ENCODE results near the gene VASP.

The VASP gene

DNA sequence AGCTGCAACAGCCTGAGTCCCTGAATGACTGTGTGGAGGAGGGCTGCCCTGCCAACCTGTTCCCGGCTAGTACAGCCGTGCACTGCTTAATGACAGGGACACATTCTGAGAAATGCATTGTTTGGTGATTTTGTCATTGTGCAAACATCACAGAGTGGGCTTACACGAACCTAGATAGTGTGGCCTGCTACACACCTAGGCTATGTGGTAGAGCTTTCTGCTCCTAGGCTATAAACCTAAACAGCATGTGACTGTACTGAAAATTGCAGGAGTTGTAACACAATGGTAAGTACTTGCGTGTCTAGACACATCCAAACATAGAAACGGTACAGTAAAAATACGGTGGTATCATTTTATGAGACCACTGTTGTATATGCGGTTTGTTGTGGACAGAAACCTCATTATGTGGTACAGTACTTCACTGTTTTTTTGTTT is 35.0 kb downstream of the VASP start:
- no peak for TF ChIP-seq Cebpa-rat (IDR thresholded peaks at IDR 0.05)
- H3K4me2 ChIP-seq: no peak overlapping the region
- no peak overlapping the region for H3K9ac ChIP-seq
- no peaks in the 10 kb centered on the region for H4K20me1 ChIP-seq
- peaks cover 13% of the 10 kb centered on the region for H3K9me3 ChIP-seq
- H3K27me3 ChIP-seq: no peaks in the 10 kb centered on the region
- no peak overlapping the region for H3K4me3 ChIP-seq
- H3K36me3 ChIP-seq: no peaks in the 10 kb centered on the region
- no peak overlapping the region for H3K27ac ChIP-seq
- H3K4me1 ChIP-seq: peaks cover 23% of the 10 kb centered on the region

DNA sequence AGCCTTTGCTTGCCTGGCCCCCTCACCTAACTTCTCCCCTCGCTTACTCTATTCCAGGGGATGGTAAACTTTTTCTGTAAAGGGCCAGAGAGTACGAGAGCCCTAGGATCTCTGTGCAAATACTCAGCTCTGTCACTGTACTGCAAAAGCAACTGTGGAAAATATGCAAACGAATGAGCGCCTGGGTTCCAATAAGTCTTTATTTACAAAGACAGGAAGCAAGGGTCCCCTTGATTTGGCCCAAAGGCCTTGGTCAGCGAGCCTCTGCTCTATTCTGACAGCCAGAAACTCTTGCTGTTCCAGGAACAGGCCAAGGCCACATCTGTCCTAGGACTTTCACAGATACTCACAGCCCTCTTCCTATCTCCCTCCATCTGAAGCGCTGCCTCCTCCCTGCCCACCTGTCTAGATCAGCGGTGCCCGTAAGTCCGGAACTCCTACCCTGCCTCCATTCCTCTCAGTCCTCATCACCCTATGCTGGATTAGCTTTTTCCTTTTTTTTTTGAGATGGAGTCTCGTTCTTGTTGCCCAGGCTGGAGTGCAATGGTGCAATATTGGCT is 40.0 kb downstream of the VASP start:
- H3K9ac ChIP-seq: no peak overlapping the region
- H3K36me3 ChIP-seq: no peaks in the 10 kb centered on the region
- H3K27me3 ChIP-seq: no peaks in the 10 kb centered on the region
- no peak overlapping the region for H3K4me2 ChIP-seq
- peaks cover 15% of the 10 kb centered on the region for H4K20me1 ChIP-seq
- H3K4me3 ChIP-seq: no peak overlapping the region
- TF ChIP-seq Cebpa-rat (IDR thresholded peaks at IDR 0.05): no peak
- peaks cover 16% of the 10 kb centered on the region for H3K4me1 ChIP-seq
- no peaks in the 10 kb centered on the region for H3K9me3 ChIP-seq
- H3K27ac ChIP-seq: no peak overlapping the region

DNA sequence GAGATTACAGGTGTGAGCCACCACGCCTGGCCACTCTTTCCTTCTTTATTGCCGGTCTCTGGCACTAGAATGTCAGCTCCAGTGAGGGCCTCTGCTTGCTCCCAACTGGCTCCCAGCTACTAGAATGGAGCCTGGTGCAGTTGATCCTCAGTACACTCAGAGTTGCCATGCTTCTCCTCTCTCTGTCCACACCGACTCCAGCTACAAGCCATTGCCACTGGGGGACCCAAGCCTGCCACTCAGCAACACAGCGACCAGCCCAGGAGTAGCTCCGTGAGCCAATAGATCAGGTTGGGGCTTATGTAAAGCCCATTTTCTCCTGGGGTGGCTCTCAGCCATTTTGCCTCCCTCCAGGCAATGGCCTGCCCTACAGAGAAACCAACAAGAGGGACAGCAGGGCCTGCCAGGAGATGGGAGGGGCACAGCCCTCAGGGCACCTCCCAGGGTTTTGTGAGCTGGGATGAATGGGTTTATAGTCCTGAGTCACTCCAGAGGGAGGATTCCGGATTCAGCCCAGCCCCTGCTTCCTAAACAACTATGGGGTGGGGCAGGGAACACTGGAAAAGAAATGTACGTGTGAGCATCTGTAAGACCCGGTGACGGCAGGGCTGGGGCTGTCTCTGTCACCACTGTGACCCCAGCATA is 40.8 kb downstream of the VASP start:
- H3K36me3 ChIP-seq: peaks cover 4% of the 10 kb centered on the region; the same call in 1 of the 2 replicates
- H3K4me1 ChIP-seq: peaks cover 10% of the 10 kb centered on the region
- H3K27me3 ChIP-seq: no peaks in the 10 kb centered on the region
- H4K20me1 ChIP-seq: peaks cover 15% of the 10 kb centered on the region
- no peaks in the 10 kb centered on the region for H3K9me3 ChIP-seq
- H3K4me3 ChIP-seq: no peak overlapping the region
- no peak for TF ChIP-seq Cebpa-rat (IDR thresholded peaks at IDR 0.05)
- no peak overlapping the region for H3K4me2 ChIP-seq
- H3K27ac ChIP-seq: no peak overlapping the region
- no peak overlapping the region for H3K9ac ChIP-seq

- no peaks in the 10 kb centered on the region for H3K27me3 ChIP-seq
- no peaks in the 10 kb centered on the region for H3K4me1 ChIP-seq
- no peak overlapping the region for H3K4me2 ChIP-seq
- H3K27ac ChIP-seq: no peak overlapping the region
- no peak for TF ChIP-seq Cebpa-rat (IDR thresholded peaks at IDR 0.05)
- no peak overlapping the region for H3K4me3 ChIP-seq
- no peaks in the 10 kb centered on the region for H3K9me3 ChIP-seq
- H4K20me1 ChIP-seq: peaks cover 38% of the 10 kb centered on the region
- H3K9ac ChIP-seq: no peak overlapping the region
- peaks cover 16% of the 10 kb centered on the region for H3K36me3 ChIP-seq
Observed at GRCh38 chr19:45553464-45553863, 46.2 kb downstream of the VASP start.

DNA sequence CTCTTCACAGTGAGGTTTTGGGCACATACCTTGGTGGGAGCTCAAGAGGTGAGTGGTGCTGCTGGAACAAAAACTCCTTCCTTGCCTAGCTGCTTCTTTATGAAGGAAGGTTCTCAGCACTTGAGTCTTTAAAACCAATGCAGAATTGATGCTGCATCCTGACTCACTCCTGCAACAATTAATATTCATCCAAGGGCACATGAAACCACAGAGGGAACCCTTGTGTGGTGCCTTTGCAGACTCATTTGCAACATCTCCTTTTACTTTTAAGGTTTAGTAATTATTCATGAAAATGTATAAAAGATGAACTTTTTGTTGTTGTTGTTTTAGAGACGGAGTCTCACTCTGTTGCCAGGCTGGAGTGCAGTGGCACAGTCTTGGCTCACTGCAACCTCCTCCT is 47.2 kb downstream of the VASP start:
- no peak for TF ChIP-seq Cebpa-rat (IDR thresholded peaks at IDR 0.05)
- H3K4me2 ChIP-seq: no peak overlapping the region
- H4K20me1 ChIP-seq: peaks cover 38% of the 10 kb centered on the region
- no peaks in the 10 kb centered on the region for H3K27me3 ChIP-seq
- no peaks in the 10 kb centered on the region for H3K4me1 ChIP-seq
- no peaks in the 10 kb centered on the region for H3K9me3 ChIP-seq
- H3K9ac ChIP-seq: no peak overlapping the region
- H3K4me3 ChIP-seq: no peak overlapping the region
- H3K27ac ChIP-seq: no peak overlapping the region
- H3K36me3 ChIP-seq: peaks cover 16% of the 10 kb centered on the region

- Histone ChIP-seq H4K20me1 (peaks cover 28% of the 10 kb centered on the region), H3K9me3 (no peaks in the 10 kb centered on the region), H3K27ac (no peak overlapping the region), H3K36me3 (peaks cover 16% of the 10 kb centered on the region), H3K4me1 (no peaks in the 10 kb centered on the region), H3K4me3 (no peak overlapping the region), H3K4me2 (no peak overlapping the region), H3K9ac (no peak overlapping the region), H3K27me3 (no peaks in the 10 kb centered on the region)
- TF ChIP-seq Cebpa-rat (IDR thresholded peaks at IDR 0.05): no peak
Observed at GRCh38 chr19:45556835-45557234, 49.6 kb downstream of the VASP start.

- Histone ChIP-seq H3K27me3 (no peaks in the 10 kb centered on the region), H3K4me3 (no peak overlapping the region), H4K20me1 (peaks cover 28% of the 10 kb centered on the region), H3K4me2 (no peak overlapping the region), H3K4me1 (no peaks in the 10 kb centered on the region), H3K36me3 (peaks cover 11% of the 10 kb centered on the region), H3K27ac (no peak overlapping the region), H3K9me3 (no peaks in the 10 kb centered on the region), H3K9ac (no peak overlapping the region)
- no peak for TF ChIP-seq Cebpa-rat (IDR thresholded peaks at IDR 0.05)
Observed at GRCh38 chr19:45558399-45558878, 51.2 kb downstream of the VASP start.

GRCh38 chr19:45560038-45560437 is 52.8 kb downstream of the VASP start:
- peaks cover 26% of the 10 kb centered on the region for H4K20me1 ChIP-seq
- no peak overlapping the region for H3K4me2 ChIP-seq
- H3K9ac ChIP-seq: no peak overlapping the region
- no peak overlapping the region for H3K27ac ChIP-seq
- TF ChIP-seq Cebpa-rat (IDR thresholded peaks at IDR 0.05): no peak
- no peaks in the 10 kb centered on the region for H3K9me3 ChIP-seq
- peaks cover 5% of the 10 kb centered on the region; the same call in 1 of the 2 replicates for H3K4me1 ChIP-seq
- H3K36me3 ChIP-seq: 0 out of 2 replicates have a peak, but pooled peaks cover 3% of the 10 kb centered on the region
- no peak overlapping the region for H3K4me3 ChIP-seq
- no peaks in the 10 kb centered on the region for H3K27me3 ChIP-seq

DNA sequence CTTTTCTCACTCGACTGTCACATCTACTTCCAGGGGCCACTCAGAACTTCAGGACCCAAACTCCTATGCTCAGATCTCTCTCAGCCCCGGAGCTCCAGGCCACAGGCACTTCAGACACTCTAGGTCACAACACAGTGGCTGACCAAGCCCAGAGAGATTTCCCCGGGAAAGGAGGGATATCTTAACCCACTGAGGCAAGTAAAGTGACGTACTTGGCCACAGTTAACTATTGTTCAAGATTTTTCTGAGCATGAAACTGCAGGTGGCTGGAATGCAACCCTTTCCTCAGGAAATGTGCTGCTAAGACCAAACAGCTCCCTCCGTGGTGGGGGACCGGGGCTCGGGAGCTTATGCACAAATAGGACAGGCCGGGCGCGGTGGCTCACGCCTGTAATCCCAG is 53.4 kb downstream of the VASP start:
- H3K4me3 ChIP-seq: no peak overlapping the region
- H3K36me3 ChIP-seq: 0 out of 2 replicates have a peak, but pooled peaks cover 3% of the 10 kb centered on the region
- no peak overlapping the region for H3K4me2 ChIP-seq
- H3K27ac ChIP-seq: no peak overlapping the region
- peaks cover 26% of the 10 kb centered on the region for H4K20me1 ChIP-seq
- no peak for TF ChIP-seq Cebpa-rat (IDR thresholded peaks at IDR 0.05)
- H3K27me3 ChIP-seq: no peaks in the 10 kb centered on the region
- no peak overlapping the region for H3K9ac ChIP-seq
- H3K9me3 ChIP-seq: no peaks in the 10 kb centered on the region
- peaks cover 5% of the 10 kb centered on the region; the same call in 1 of the 2 replicates for H3K4me1 ChIP-seq

- peaks cover 27% of the 10 kb centered on the region; the same call in 1 of the 2 replicates for H4K20me1 ChIP-seq
- H3K9ac ChIP-seq: no peak overlapping the region
- H3K27me3 ChIP-seq: no peaks in the 10 kb centered on the region
- H3K36me3 ChIP-seq: peaks cover 3% of the 10 kb centered on the region; the same call in 1 of the 2 replicates
- H3K27ac ChIP-seq: no peak overlapping the region
- no peaks in the 10 kb centered on the region for H3K9me3 ChIP-seq
- no peak overlapping the region for H3K4me3 ChIP-seq
- H3K4me2 ChIP-seq: no peak overlapping the region
- TF ChIP-seq Cebpa-rat (IDR thresholded peaks at IDR 0.05): no peak
- H3K4me1 ChIP-seq: peaks cover 5% of the 10 kb centered on the region; the same call in 1 of the 2 replicates
Observed at GRCh38 chr19:45564131-45564780, 57.0 kb downstream of the VASP start.
